NCI-H748 (cell line): ENCODE data around the gene TEAD3.
"Not testable (repeated sequence)": the region's sequence is repeated elsewhere in the genome, so short reads cannot be mapped to it uniquely, and the experiment has no call there.

Experiments
- DNase-seq: peaks from one replicate; lab custom pipeline; 2025; ENCODE audit not compliant: unreplicated experiment; lab: John Stamatoyannopoulos, UW

TEAD3 gene

GRCh38 chr6:35496841-35497570 is at the start of gene TEAD3:
TEAD3 (minus strand) TSS chr6:35497079.
- peak; percentile 55 for DNase-seq

- DNase-seq = no peak
These were observed 48.0 kb upstream of the TEAD3 start for GRCh38 chr6:35544769-35545361.

- no peak for DNase-seq
These were observed 46.7 kb upstream of the TEAD3 start for GRCh38 chr6:35543459-35544193.

GRCh38 chr6:35541836-35542235 is 45.0 kb upstream of the TEAD3 start:
- DNase-seq = no peak

GRCh38 chr6:35539223-35539622 is 42.3 kb upstream of the TEAD3 start:
- no peak for DNase-seq

- not testable (repeated sequence) for DNase-seq
These were observed 39.0 kb upstream of the TEAD3 start for GRCh38 chr6:35535847-35536246.

GRCh38 chr6:35534407-35535170 is 37.7 kb upstream of the TEAD3 start:
- no peak for DNase-seq

- DNase-seq = no peak
These were observed 37.1 kb upstream of the TEAD3 start for GRCh38 chr6:35533981-35534380.

- DNase-seq = no peak
These were observed 35.2 kb upstream of the TEAD3 start for GRCh38 chr6:35532126-35532525.

GRCh38 chr6:35524380-35525020 is 27.6 kb upstream of the TEAD3 start:
- no peak for DNase-seq

GRCh38 chr6:35522660-35523658 is 26.1 kb upstream of the TEAD3 start:
- DNase-seq = peak; percentile 67

- DNase-seq = no peak
These were observed 25.3 kb upstream of the TEAD3 start for GRCh38 chr6:35522151-35522550.

GRCh38 chr6:35521235-35521634 is 24.4 kb upstream of the TEAD3 start:
- no peak for DNase-seq

- no peak for DNase-seq
These were observed 22.6 kb upstream of the TEAD3 start for GRCh38 chr6:35519313-35520015.

GRCh38 chr6:35518566-35519312 is 21.9 kb upstream of the TEAD3 start:
- DNase-seq = no peak

GRCh38 chr6:35517978-35518377 is 21.1 kb upstream of the TEAD3 start:
- DNase-seq = not testable (repeated sequence)

- no peak for DNase-seq
These were observed 19.8 kb upstream of the TEAD3 start for GRCh38 chr6:35516712-35517111.

GRCh38 chr6:35515939-35516338 is 19.1 kb upstream of the TEAD3 start:
- DNase-seq = not testable (repeated sequence)
